ENCODE results near the gene SPEF2. TPM values are rescaled to one million over a fixed set of nuclear protein-coding genes. Genes with fewer than 3 reads are reported as not detected.

SPEF2 gene
- total and polyA plus RNA-seq, 8 donors, result 1.5 to 25.4 (median 3.8) TPM

GRCh38 chr5:35777358-35778087, 159.9 kb downstream of the SPEF2 start:
- no peak overlapping the region for H3K27ac ChIP-seq
- intact Hi-C loops (cut with DNase I; ENCODE audit: low total_unique reads), result loop anchor here (5.0 kb wide), 1 partner anchor 145 kb away; no protein-coding TSS in a partner anchor

GRCh38 chr5:35778259-35778769, 160.7 kb downstream of the SPEF2 start:
- H3K36me3 ChIP-seq, result no peaks in the 10 kb centered on the region
- peaks cover 0 to 10% (median 4%) of the 10 kb centered on the region in 4 donors for H3K4me1 ChIP-seq
- no peak overlapping the region for H3K4me3 ChIP-seq
- DNase-seq, result no peak
- TF ChIP-seq CTCF (IDR thresholded peaks at IDR 0.05) (no peak), POLR2AphosphoS5 (IDR thresholded peaks at IDR 0.05) (no peak), EP300 (IDR thresholded peaks at IDR 0.05) (no peak), POLR2A (IDR thresholded peaks at IDR 0.05) (no peak)
- 87 to 94% (median 90%) methylated on average over 3 of the region's 3 CpGs for WGBS, 5 donors
- intact Hi-C loops (cut with DNase I; ENCODE audit: low total_unique reads), result loop anchor here (5.0 kb wide), 1 partner anchor 144 kb away; no protein-coding TSS in a partner anchor
- no peak overlapping the region for H3K27ac ChIP-seq
- no peaks in the 10 kb centered on the region for H3K27me3 ChIP-seq
- H3K9me3 ChIP-seq, result no peaks in the 10 kb centered on the region

More at GRCh38 chr5:35777358-35778087, 159.9 kb downstream of the SPEF2 start:
- DNase-seq, result peak; percentile 74 to 88
- Histone ChIP-seq H3K27me3 (no peaks in the 10 kb centered on the region), H3K4me3 (no peak overlapping the region), H3K4me1 (peaks cover 0 to 10% (median 4%) of the 10 kb centered on the region in 4 donors), H3K36me3 (no peaks in the 10 kb centered on the region), H3K9me3 (no peaks in the 10 kb centered on the region)
- 19 to 33% (median 24%) methylated on average over 9 of the region's 9 CpGs for WGBS, 5 donors
- TF ChIP-seq EP300 (IDR thresholded peaks at IDR 0.05) (no peak), POLR2A (IDR thresholded peaks at IDR 0.05) (no peak), POLR2AphosphoS5 (IDR thresholded peaks at IDR 0.05) (no peak), CTCF (IDR thresholded peaks at IDR 0.05) (peak in 5 of 7 experiments; percentile 6 to 56 (median 36))

- no peak overlapping the region for H3K27ac ChIP-seq
- no peaks in the 10 kb centered on the region for H3K27me3 ChIP-seq
- intact Hi-C loops (cut with DNase I; ENCODE audit: low total_unique reads), result no loop called here
- WGBS, 5 donors, result 82 to 88% (median 87%) methylated on average over 6 of the region's 6 CpGs
- no peak overlapping the region for H3K4me3 ChIP-seq
- H3K4me1 ChIP-seq, result peaks cover 0 to 10% (median 4%) of the 10 kb centered on the region in 4 donors
- peak in 1 of 2 donors; percentile 9 for DNase-seq
- no peaks in the 10 kb centered on the region for H3K9me3 ChIP-seq
- no peaks in the 10 kb centered on the region for H3K36me3 ChIP-seq
- TF ChIP-seq CTCF (IDR thresholded peaks at IDR 0.05), result no peak
- no peak for TF ChIP-seq EP300 (IDR thresholded peaks at IDR 0.05)
- no peak for TF ChIP-seq POLR2A (IDR thresholded peaks at IDR 0.05)
- TF ChIP-seq POLR2AphosphoS5 (IDR thresholded peaks at IDR 0.05), result no peak
Measured at GRCh38 chr5:35780236-35780635, 162.6 kb downstream of the SPEF2 start.

- peak in 1 of 2 donors; percentile 37 for DNase-seq
- TF ChIP-seq CTCF (IDR thresholded peaks at IDR 0.05) (no peak), POLR2A (IDR thresholded peaks at IDR 0.05) (no peak), EP300 (IDR thresholded peaks at IDR 0.05) (no peak), POLR2AphosphoS5 (IDR thresholded peaks at IDR 0.05) (no peak)
- intact Hi-C loops (cut with DNase I; ENCODE audit: low total_unique reads), result no loop called here
- Histone ChIP-seq H3K4me3 (no peak overlapping the region), H3K27me3 (no peaks in the 10 kb centered on the region), H3K4me1 (peaks cover 0 to 10% (median 4%) of the 10 kb centered on the region in 4 donors), H3K27ac (no peak overlapping the region), H3K36me3 (no peaks in the 10 kb centered on the region), H3K9me3 (no peaks in the 10 kb centered on the region)
- 41 to 58% (median 52%) methylated on average over 3 of the region's 3 CpGs for WGBS, 5 donors
Measured at GRCh38 chr5:35781181-35781790, 163.6 kb downstream of the SPEF2 start.
